Posterior vena cava (tissue), 2 donors: Measurements from ENCODE around the gene MACO1. TPM values are rescaled to one million over a fixed set of nuclear protein-coding genes. Genes with fewer than 3 reads are reported as not detected.
"Not testable (repeated sequence)": the region's sequence is repeated elsewhere in the genome, so short reads cannot be mapped to it uniquely, and the experiment has no call there.

Experiments used
- DNase-seq: peaks from one replicate; pipeline ENCODE4 v3.0.0-alpha.2; 2020; ENCODE audit warnings: low spot score
- intact Hi-C, 2 donors: fragments of 100-400 bp; cut with DNase I; formaldehyde crosslinking; loops; one replicate each; pipeline versions ENCODE4 v1.14.1 to v1.14.2; 2022 to 2023
- total RNA-seq, 2 donors: library from RNA; stranded (reverse); fragmentation: NEBNext Ultra II Directional; extraction: Animal tissue kit (Norgen Biotek cat#: 25700); gene quantifications; one replicate each; pipeline ENCODE4 v1.2.1, GENCODE V29; 2021
- donor health status: DM: yes; HTN: yes; CAD: no.
- donor health status: DM: yes; HTN: yes; CAD: no.

Gene MACO1
- total RNA-seq, 2 donors from 2014 or later = 14.8 to 16.1 TPM

GRCh38 chr1:25444604-25445003 lies 13.9 kb downstream of the MACO1 start:
- intact Hi-C loops, DNase-seq: not testable (repeated sequence)

- intact Hi-C loops = no loop called here
- DNase-seq = no peak
Observed at GRCh38 chr1:25445993-25446538, 15.4 kb downstream of the MACO1 start.

- intact Hi-C loops = no loop called here
- no peak for DNase-seq
Observed at GRCh38 chr1:25447547-25447946, 16.9 kb downstream of the MACO1 start.

GRCh38 chr1:25450891-25451290 lies 20.2 kb downstream of the MACO1 start:
- no peak for DNase-seq
- intact Hi-C loops = no loop called here

- intact Hi-C loops = no loop called here
- no peak for DNase-seq
Observed at GRCh38 chr1:25451908-25452307, 21.2 kb downstream of the MACO1 start.

GRCh38 chr1:25456502-25456901 lies 25.8 kb downstream of the MACO1 start:
- intact Hi-C loops = no loop called here
- DNase-seq = no peak

GRCh38 chr1:25458541-25459298 lies 28.0 kb downstream of the MACO1 start:
- DNase-seq = no peak
- intact Hi-C loops = no loop called here

GRCh38 chr1:25460020-25460419 lies 29.3 kb downstream of the MACO1 start:
- no peak for DNase-seq
- intact Hi-C loops = no loop called here

- intact Hi-C loops, DNase-seq: not testable (repeated sequence)
Observed at GRCh38 chr1:25460816-25461215, 30.1 kb downstream of the MACO1 start.

- intact Hi-C loops = no loop called here
- no peak for DNase-seq
Observed at GRCh38 chr1:25461849-25462248, 31.2 kb downstream of the MACO1 start.

GRCh38 chr1:25462732-25463131 lies 32.0 kb downstream of the MACO1 start:
- no peak for DNase-seq
- intact Hi-C loops = no loop called here

GRCh38 chr1:25467193-25467592 lies 36.5 kb downstream of the MACO1 start:
- DNase-seq = no peak
- intact Hi-C loops = no loop called here

GRCh38 chr1:25467616-25468015 lies 36.9 kb downstream of the MACO1 start:
- no peak for DNase-seq
- intact Hi-C loops = no loop called here

GRCh38 chr1:25468033-25468432 lies 37.3 kb downstream of the MACO1 start:
- no peak for DNase-seq
- intact Hi-C loops = no loop called here

- intact Hi-C loops = no loop called here
- DNase-seq = no peak
Observed at GRCh38 chr1:25469177-25469576, 38.5 kb downstream of the MACO1 start.

- intact Hi-C loops = no loop called here
- no peak for DNase-seq
Observed at GRCh38 chr1:25472471-25472870, 41.8 kb downstream of the MACO1 start.

GRCh38 chr1:25473653-25474225 lies 43.0 kb downstream of the MACO1 start:
- intact Hi-C loops = no loop called here
- DNase-seq = no peak

GRCh38 chr1:25474439-25475047 lies 43.8 kb downstream of the MACO1 start:
- DNase-seq = no peak
- intact Hi-C loops = no loop called here

GRCh38 chr1:25476186-25477097 lies 45.7 kb downstream of the MACO1 start:
- DNase-seq = no peak
- intact Hi-C loops = no loop called here
